ENCODE measurements around the gene MSRB1. TPM values are rescaled to one million over a fixed set of nuclear protein-coding genes. Genes with fewer than 3 reads are reported as not detected.

MSRB1 gene
- total and polyA plus RNA-seq, 2 of the 13 experiments (the other 11 are each of a cell fraction or from before 2014, with no cell fraction given): 32.1 to 75.4 TPM

DNA sequence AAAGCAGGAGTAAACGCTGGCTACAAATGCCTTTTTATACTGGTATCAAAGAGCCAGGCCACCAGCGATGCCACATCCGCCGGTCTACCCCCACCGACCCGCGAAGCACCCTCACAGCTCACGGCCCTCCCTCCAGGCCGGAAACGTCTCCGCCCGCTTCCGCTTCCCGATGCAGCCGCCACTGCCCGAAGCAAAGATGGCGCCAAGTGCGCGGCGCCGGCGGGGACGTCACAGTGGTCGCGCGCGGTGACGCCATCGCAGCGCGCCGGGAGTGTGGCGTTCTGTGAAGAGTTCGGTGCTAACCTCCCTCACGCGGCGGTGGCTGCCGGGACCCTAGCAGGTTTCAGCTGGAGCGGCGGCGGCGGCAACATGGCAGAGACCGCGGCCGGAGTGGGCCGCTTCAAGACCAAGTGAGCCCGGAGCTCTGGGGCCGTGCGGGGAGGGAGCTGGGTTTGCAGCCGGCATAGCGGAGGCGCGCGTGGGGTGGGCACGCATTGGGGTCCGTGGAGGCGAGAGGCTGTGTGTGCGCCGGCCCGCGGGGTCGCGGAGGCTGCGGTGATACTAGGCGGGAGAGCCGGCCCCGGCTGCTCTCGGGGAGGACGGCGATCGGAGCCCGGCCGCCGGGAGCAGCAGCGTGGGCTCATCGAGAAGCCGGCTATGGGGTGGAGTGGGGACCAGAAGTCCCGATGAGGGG lies 28.9 kb upstream of the MSRB1 start, which contains the start of gene TBL3 (continued):
- peak; percentile 55; the same call in 1 of the 2 replicates for TF ChIP-seq ZNF441 (CRISPR knock-in tag; IDR thresholded peaks at IDR 0.05; ENCODE audit: borderline replicate concordance)
- TF ChIP-seq NFKBIZ (CRISPR knock-in tag; IDR thresholded peaks at IDR 0.05): no peak; the same call in 1 of the 2 replicates
- TF ChIP-seq GABPB1 (CRISPR knock-in tag; IDR thresholded peaks at IDR 0.05): peak; percentile 99
- TF ChIP-seq SIX1 (CRISPR knock-in tag; IDR thresholded peaks at IDR 0.05; ENCODE audit: borderline replicate concordance): no peak
- TF ChIP-seq NR2F6 (IDR thresholded peaks at IDR 0.05): no peak
- peak; percentile 83 for TF ChIP-seq NR2F6 (CRISPR knock-in tag; IDR thresholded peaks at IDR 0.05)
- no peak for TF ChIP-seq RORA (CRISPR knock-in tag; IDR thresholded peaks at IDR 0.05)
- peak; percentile 65; the same call in 1 of the 2 replicates for TF ChIP-seq PAWR (CRISPR knock-in tag; IDR thresholded peaks at IDR 0.05; ENCODE audit: borderline replicate concordance)
- TF ChIP-seq BORCS8-MEF2B (CRISPR knock-in tag; IDR thresholded peaks at IDR 0.05): peak; percentile 40; the same call in 1 of the 2 replicates
- no peak for TF ChIP-seq ZFP82 (CRISPR knock-in tag; IDR thresholded peaks at IDR 0.05; ENCODE audit: borderline replicate concordance)
- TF ChIP-seq, protein P1, sequence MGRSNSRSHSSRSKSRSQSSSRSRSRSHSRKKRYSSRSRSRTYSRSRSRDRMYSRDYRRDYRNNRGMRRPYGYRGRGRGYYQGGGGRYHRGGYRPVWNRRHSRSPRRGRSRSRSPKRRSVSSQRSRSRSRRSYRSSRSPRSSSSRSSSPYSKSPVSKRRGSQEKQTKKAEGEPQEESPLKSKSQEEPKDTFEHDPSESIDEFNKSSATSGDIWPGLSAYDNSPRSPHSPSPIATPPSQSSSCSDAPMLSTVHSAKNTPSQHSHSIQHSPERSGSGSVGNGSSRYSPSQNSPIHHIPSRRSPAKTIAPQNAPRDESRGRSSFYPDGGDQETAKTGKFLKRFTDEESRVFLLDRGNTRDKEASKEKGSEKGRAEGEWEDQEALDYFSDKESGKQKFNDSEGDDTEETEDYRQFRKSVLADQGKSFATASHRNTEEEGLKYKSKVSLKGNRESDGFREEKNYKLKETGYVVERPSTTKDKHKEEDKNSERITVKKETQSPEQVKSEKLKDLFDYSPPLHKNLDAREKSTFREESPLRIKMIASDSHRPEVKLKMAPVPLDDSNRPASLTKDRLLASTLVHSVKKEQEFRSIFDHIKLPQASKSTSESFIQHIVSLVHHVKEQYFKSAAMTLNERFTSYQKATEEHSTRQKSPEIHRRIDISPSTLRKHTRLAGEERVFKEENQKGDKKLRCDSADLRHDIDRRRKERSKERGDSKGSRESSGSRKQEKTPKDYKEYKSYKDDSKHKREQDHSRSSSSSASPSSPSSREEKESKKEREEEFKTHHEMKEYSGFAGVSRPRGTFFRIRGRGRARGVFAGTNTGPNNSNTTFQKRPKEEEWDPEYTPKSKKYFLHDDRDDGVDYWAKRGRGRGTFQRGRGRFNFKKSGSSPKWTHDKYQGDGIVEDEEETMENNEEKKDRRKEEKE (IDR thresholded peaks at IDR 0.05): no peak
- TF ChIP-seq RBM22 (optimal IDR thresholded peaks at IDR 0.05; ENCODE audit: low read length): no peak
- no peak for TF ChIP-seq ZNF101 (CRISPR knock-in tag; IDR thresholded peaks at IDR 0.05; ENCODE audit: borderline replicate concordance, low read depth)
- TF ChIP-seq MTF2 (CRISPR knock-in tag; IDR thresholded peaks at IDR 0.05; ENCODE audit: borderline replicate concordance): peak; percentile 85; the same call in 1 of the 2 replicates
- 0 out of 2 replicates have a peak, but pooled peaks have one; percentile 53 for TF ChIP-seq ZNF607 (CRISPR knock-in tag; IDR thresholded peaks at IDR 0.05; ENCODE audit: borderline replicate concordance)
- peak; percentile 52; the same call in 1 of the 2 replicates for TF ChIP-seq ZNF260 (CRISPR knock-in tag; IDR thresholded peaks at IDR 0.05; ENCODE audit: borderline replicate concordance, low read depth)
- TF ChIP-seq, protein P2, sequence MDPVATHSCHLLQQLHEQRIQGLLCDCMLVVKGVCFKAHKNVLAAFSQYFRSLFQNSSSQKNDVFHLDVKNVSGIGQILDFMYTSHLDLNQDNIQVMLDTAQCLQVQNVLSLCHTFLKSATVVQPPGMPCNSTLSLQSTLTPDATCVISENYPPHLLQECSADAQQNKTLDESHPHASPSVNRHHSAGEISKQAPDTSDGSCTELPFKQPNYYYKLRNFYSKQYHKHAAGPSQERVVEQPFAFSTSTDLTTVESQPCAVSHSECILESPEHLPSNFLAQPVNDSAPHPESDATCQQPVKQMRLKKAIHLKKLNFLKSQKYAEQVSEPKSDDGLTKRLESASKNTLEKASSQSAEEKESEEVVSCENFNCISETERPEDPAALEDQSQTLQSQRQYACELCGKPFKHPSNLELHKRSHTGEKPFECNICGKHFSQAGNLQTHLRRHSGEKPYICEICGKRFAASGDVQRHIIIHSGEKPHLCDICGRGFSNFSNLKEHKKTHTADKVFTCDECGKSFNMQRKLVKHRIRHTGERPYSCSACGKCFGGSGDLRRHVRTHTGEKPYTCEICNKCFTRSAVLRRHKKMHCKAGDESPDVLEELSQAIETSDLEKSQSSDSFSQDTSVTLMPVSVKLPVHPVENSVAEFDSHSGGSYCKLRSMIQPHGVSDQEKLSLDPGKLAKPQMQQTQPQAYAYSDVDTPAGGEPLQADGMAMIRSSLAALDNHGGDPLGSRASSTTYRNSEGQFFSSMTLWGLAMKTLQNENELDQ (CRISPR knock-in tag; IDR thresholded peaks at IDR 0.05; ENCODE audit: borderline replicate concordance): no peak
- TF ChIP-seq RFX3 (CRISPR knock-in tag; IDR thresholded peaks at IDR 0.05): no peak
- TF ChIP-seq ZNF850 (CRISPR knock-in tag; conservative IDR thresholded peaks at IDR 0.05): no peak
- TF ChIP-seq, protein P3, sequence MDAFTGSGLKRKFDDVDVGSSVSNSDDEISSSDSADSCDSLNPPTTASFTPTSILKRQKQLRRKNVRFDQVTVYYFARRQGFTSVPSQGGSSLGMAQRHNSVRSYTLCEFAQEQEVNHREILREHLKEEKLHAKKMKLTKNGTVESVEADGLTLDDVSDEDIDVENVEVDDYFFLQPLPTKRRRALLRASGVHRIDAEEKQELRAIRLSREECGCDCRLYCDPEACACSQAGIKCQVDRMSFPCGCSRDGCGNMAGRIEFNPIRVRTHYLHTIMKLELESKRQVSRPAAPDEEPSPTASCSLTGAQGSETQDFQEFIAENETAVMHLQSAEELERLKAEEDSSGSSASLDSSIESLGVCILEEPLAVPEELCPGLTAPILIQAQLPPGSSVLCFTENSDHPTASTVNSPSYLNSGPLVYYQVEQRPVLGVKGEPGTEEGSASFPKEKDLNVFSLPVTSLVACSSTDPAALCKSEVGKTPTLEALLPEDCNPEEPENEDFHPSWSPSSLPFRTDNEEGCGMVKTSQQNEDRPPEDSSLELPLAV (CRISPR knock-in tag; conservative IDR thresholded peaks at IDR 0.05; ENCODE audit: low read depth): peak; percentile 62; the same call in 1 of the 2 replicates
- TF ChIP-seq, protein P4, sequence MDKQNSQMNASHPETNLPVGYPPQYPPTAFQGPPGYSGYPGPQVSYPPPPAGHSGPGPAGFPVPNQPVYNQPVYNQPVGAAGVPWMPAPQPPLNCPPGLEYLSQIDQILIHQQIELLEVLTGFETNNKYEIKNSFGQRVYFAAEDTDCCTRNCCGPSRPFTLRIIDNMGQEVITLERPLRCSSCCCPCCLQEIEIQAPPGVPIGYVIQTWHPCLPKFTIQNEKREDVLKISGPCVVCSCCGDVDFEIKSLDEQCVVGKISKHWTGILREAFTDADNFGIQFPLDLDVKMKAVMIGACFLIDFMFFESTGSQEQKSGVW (CRISPR knock-in tag; IDR thresholded peaks at IDR 0.05; ENCODE audit: borderline replicate concordance): no peak

All from HepG2 (cell line).